Neural cell (in vitro differentiated cells): ENCODE data around the gene DCAF11.

Experiments used
- EP300 ChIP-seq: fragments of 450-650 bp; conservative IDR thresholded peaks from 2 replicates; pipeline ENCODE4 v1.6.1; 2014; ENCODE audit warnings: antibody characterized with exemption, mild to moderate bottlenecking, moderate library complexity; ENCODE audit not compliant: poor library complexity, severe bottlenecking
- EZH2 ChIP-seq: fragments of 200-600, 300-800 bp; shearing (Covaris generic), sonication (generic); IDR thresholded peaks from 2 replicates; pipeline ENCODE4 v1.6.1; 2014; ENCODE audit warnings: antibody characterized with exemption, low read length, borderline replicate concordance, mild to moderate bottlenecking; ENCODE audit not compliant: insufficient read depth, poor library complexity, severe bottlenecking
- POLR2AphosphoS5 ChIP-seq: IDR thresholded peaks from 2 replicates; pipeline ENCODE4 v1.6.1; 2012
- RAD21 ChIP-seq: fragments of 450-650 bp; conservative IDR thresholded peaks from 2 replicates; pipeline ENCODE4 v1.6.1; 2014; ENCODE audit warnings: antibody characterized with exemption, mild to moderate bottlenecking, moderate library complexity
- TF ChIP-seq, protein P1 (sequence below): fragments of 450-650 bp; IDR thresholded peaks from 2 replicates; pipeline ENCODE4 v1.5.1; 2014; ENCODE audit warnings: antibody characterized with exemption, mild to moderate bottlenecking, moderate library complexity; ENCODE audit not compliant: poor library complexity, severe bottlenecking
- TF ChIP-seq, protein P2 (sequence below): IDR thresholded peaks from 2 replicates; pipeline ENCODE4 v1.6.1; 2012; ENCODE audit warnings: borderline replicate concordance

DNA sequence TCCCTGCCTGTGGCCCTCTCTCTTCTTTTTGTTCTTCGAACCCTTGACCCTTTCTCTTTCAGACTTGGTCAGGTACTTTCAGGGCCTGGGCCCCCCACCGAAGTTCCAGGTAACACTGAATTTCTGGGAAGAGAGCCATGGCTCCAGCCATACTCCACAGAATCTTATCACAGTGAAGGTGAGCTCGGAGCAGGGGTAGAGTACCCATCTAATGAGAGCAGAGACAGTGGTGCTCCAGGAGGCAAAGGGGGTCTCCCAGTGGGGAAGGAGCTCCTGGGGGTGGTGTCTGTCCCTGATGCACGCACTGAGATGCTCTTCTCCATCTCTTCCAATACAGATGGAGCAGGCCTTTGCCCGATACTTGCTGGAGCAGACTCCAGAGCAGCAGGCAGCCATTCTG is 51.2 kb downstream of the DCAF11 start:
- TF ChIP-seq, protein P1, sequence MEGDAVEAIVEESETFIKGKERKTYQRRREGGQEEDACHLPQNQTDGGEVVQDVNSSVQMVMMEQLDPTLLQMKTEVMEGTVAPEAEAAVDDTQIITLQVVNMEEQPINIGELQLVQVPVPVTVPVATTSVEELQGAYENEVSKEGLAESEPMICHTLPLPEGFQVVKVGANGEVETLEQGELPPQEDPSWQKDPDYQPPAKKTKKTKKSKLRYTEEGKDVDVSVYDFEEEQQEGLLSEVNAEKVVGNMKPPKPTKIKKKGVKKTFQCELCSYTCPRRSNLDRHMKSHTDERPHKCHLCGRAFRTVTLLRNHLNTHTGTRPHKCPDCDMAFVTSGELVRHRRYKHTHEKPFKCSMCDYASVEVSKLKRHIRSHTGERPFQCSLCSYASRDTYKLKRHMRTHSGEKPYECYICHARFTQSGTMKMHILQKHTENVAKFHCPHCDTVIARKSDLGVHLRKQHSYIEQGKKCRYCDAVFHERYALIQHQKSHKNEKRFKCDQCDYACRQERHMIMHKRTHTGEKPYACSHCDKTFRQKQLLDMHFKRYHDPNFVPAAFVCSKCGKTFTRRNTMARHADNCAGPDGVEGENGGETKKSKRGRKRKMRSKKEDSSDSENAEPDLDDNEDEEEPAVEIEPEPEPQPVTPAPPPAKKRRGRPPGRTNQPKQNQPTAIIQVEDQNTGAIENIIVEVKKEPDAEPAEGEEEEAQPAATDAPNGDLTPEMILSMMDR = no peak
- TF ChIP-seq, protein P2, sequence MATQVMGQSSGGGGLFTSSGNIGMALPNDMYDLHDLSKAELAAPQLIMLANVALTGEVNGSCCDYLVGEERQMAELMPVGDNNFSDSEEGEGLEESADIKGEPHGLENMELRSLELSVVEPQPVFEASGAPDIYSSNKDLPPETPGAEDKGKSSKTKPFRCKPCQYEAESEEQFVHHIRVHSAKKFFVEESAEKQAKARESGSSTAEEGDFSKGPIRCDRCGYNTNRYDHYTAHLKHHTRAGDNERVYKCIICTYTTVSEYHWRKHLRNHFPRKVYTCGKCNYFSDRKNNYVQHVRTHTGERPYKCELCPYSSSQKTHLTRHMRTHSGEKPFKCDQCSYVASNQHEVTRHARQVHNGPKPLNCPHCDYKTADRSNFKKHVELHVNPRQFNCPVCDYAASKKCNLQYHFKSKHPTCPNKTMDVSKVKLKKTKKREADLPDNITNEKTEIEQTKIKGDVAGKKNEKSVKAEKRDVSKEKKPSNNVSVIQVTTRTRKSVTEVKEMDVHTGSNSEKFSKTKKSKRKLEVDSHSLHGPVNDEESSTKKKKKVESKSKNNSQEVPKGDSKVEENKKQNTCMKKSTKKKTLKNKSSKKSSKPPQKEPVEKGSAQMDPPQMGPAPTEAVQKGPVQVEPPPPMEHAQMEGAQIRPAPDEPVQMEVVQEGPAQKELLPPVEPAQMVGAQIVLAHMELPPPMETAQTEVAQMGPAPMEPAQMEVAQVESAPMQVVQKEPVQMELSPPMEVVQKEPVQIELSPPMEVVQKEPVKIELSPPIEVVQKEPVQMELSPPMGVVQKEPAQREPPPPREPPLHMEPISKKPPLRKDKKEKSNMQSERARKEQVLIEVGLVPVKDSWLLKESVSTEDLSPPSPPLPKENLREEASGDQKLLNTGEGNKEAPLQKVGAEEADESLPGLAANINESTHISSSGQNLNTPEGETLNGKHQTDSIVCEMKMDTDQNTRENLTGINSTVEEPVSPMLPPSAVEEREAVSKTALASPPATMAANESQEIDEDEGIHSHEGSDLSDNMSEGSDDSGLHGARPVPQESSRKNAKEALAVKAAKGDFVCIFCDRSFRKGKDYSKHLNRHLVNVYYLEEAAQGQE = no peak
- no peak for TF ChIP-seq RAD21
- no peak for TF ChIP-seq EZH2
- TF ChIP-seq POLR2AphosphoS5 = no peak
- TF ChIP-seq EP300 = no peak
